Omental fat pad (tissue), 4 donors: ENCODE results near the gene KYAT1. TPM values are rescaled to one million over a fixed set of nuclear protein-coding genes. Genes with fewer than 3 reads are reported as not detected.

Experiments used
- ATAC-seq: fragments of 150-250 bp; one replicate; pipeline ENCODE4 v1.9.1; 2016; ENCODE audit warnings: mild to moderate bottlenecking, moderate library complexity; ENCODE audit not compliant: low FRiP score
- DNase-seq: peaks from one replicate; pipeline ENCODE4 v3.0.0-alpha.2; 2019; ENCODE audit warnings: low spot score
- CTCF ChIP-seq, 3 donors: fragments of 450-650 bp; IDR thresholded peaks; one replicate each; pipeline ENCODE4 v1.5.1; 2016 to 2017; ENCODE audit warnings: antibody characterized with exemption in 3 of 3, mild to moderate bottlenecking in 3 of 3, moderate library complexity in 2 of 3
- total RNA-seq, 4 donors: library from RNA; depleted of rRNA; stranded (reverse); fragments of >200 nt; gene quantifications; one replicate each; pipeline ENCODE4 v1.1.0, GENCODE V29; 2016

Gene KYAT1
- total RNA-seq, 4 donors from 2014 or later = 2.9 to 9.3 (median 4.1) TPM

DNA sequence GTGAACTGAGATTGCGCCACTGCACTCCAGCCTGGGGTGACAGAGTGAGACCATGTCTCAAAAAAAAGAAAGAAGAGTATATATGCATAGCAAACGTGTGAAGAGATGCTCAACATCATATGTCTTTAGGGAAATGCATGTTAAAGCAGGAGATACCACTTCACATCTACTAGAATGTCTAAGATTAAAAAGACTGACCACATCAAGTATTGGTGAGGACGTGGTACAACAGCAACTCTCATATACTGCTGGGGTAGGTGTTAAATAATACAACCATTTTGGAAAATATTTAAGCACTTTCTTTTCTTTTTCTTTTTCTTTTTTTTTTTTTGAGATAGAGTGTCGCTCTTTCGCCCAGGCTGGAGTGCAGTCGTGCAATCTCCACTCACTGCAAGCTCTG, 96.3 kb downstream of the KYAT1 start:
- TF ChIP-seq CTCF (IDR thresholded peaks at IDR 0.05) = no peak
- DNase-seq (no peak), ATAC-seq (no peak)

Other genes with a start within 250 kb of the KYAT1 start
- 10 to 100 TPM; 12.8 to 24.7 (median 21.3) TPM for gene DYNC2I2, start 225.1 kb downstream of the KYAT1 start, total RNA-seq
- 100 to 1,000 TPM; 112 to 226 (median 139) TPM for gene SET, start 192.7 kb downstream of the KYAT1 start, total RNA-seq
- gene PKN3, start 179.4 kb downstream of the KYAT1 start, total RNA-seq = 10 to 100 TPM in 1 of 4 donors, 1 to 10 TPM in 3; 4.2 to 12.0 (median 7.5) TPM
- gene ZDHHC12, start 157.8 kb downstream of the KYAT1 start, total RNA-seq = 10 to 100 TPM; 23.6 to 40.6 (median 30.8) TPM
- 10 to 100 TPM; 20.9 to 43.1 (median 30.7) TPM for gene ZER1, start 110.0 kb downstream of the KYAT1 start, total RNA-seq
- gene TBC1D13, start 94.7 kb downstream of the KYAT1 start, total RNA-seq = 10 to 100 TPM; 12.1 to 21.4 (median 14.9) TPM
- gene ENDOG, start 63.5 kb downstream of the KYAT1 start, total RNA-seq = 10 to 100 TPM; 14.1 to 29.9 (median 20.3) TPM
- gene SPOUT1, start 52.2 kb downstream of the KYAT1 start, total RNA-seq = 10 to 100 TPM; 15.1 to 25.1 (median 21.2) TPM
- gene LRRC8A, start 183 bp upstream of the KYAT1 start, total RNA-seq = 10 to 100 TPM; 37.8 to 67.1 (median 47.8) TPM
- 10 to 100 TPM; 14.4 to 43.8 (median 32.4) TPM for gene PHYHD1, start 39.0 kb upstream of the KYAT1 start, total RNA-seq
- gene DOLK, start 65.7 kb upstream of the KYAT1 start, total RNA-seq = 10 to 100 TPM; 13.3 to 23.2 (median 17.7) TPM
- gene NUP188, start 65.7 kb upstream of the KYAT1 start, total RNA-seq = 10 to 100 TPM; 27.2 to 70.6 (median 38.3) TPM
- 10 to 100 TPM; 55.5 to 75.5 (median 65.1) TPM for gene SH3GLB2, start 146.4 kb upstream of the KYAT1 start, total RNA-seq
- 10 to 100 TPM; 19.4 to 38.5 (median 20.9) TPM for gene MIGA2, start 154.7 kb upstream of the KYAT1 start, total RNA-seq
- 1 to 10 TPM; 4.8 to 7.2 (median 6.6) TPM for gene DOLPP1, start 199.2 kb upstream of the KYAT1 start, total RNA-seq
- gene CRAT, start 228.8 kb upstream of the KYAT1 start, total RNA-seq = 100 to 1,000 TPM in 1 of 4 donors, 10 to 100 TPM in 3; 47.3 to 107 (median 59.5) TPM
- gene PTPA, start 229.5 kb upstream of the KYAT1 start, total RNA-seq = 10 to 100 TPM; 37.2 to 49.5 (median 41.8) TPM